Activated T-helper 2 cell treated with anti-CD3 and anti-CD28 coated beads, Interferon-gamma antibody, Interleukin-2, Interleukin-4, amounts not matched to agents 10 μg/mL and 5 μg/mL and 100 μg/mL, durations not matched to agents 14 hours and 24 hours and 36 hours (primary cell): ENCODE results near the gene ICOS. TPM values are rescaled to one million over a fixed set of nuclear protein-coding genes. Genes with fewer than 3 reads are reported as not detected.
"Not testable (repeated sequence)": the region's sequence is repeated elsewhere in the genome, so short reads cannot be mapped to it uniquely, and the experiment has no call there.

ENCODE experiments used
- DNase-seq: peaks from one replicate; pipeline ENCODE4 v3.0.0; 2021; ENCODE audit warnings: low spot score
- H3K27ac Mint-ChIP-seq: one replicate; pipeline ENCODE4 v1.8.0; 2021; ENCODE audit warnings: mixed read lengths
- H3K27me3 Mint-ChIP-seq: one replicate; pipeline ENCODE4 v1.8.0; 2021; ENCODE audit warnings: low read depth, mixed read lengths
- H3K36me3 Mint-ChIP-seq: one replicate; pipeline ENCODE4 v1.8.0; 2021; ENCODE audit warnings: low read depth, mixed read lengths
- H3K4me1 Mint-ChIP-seq: one replicate; pipeline ENCODE4 v1.8.0; 2021; ENCODE audit warnings: low read depth, mixed read lengths
- H3K4me3 Mint-ChIP-seq: one replicate; pipeline ENCODE4 v1.8.0; 2021; ENCODE audit warnings: low read depth, mild to moderate bottlenecking, moderate library complexity, mixed read lengths
- H3K9me3 Mint-ChIP-seq: one replicate; pipeline ENCODE4 v1.8.0; 2021; ENCODE audit warnings: mixed read lengths
- intact Hi-C: fragments of 100-400 bp; cut with micrococcal nuclease; formaldehyde crosslinking; loops from one replicate; pipeline ENCODE4 v1.15.1; 2023
- total RNA-seq: library from RNA; stranded (reverse); gene quantifications from 2 replicates; pipeline ENCODE4 v1.2.3, GENCODE V29; 2022

Gene ICOS
- total RNA-seq, 1 donor from 2014 or later: 76.2 TPM

DNA sequence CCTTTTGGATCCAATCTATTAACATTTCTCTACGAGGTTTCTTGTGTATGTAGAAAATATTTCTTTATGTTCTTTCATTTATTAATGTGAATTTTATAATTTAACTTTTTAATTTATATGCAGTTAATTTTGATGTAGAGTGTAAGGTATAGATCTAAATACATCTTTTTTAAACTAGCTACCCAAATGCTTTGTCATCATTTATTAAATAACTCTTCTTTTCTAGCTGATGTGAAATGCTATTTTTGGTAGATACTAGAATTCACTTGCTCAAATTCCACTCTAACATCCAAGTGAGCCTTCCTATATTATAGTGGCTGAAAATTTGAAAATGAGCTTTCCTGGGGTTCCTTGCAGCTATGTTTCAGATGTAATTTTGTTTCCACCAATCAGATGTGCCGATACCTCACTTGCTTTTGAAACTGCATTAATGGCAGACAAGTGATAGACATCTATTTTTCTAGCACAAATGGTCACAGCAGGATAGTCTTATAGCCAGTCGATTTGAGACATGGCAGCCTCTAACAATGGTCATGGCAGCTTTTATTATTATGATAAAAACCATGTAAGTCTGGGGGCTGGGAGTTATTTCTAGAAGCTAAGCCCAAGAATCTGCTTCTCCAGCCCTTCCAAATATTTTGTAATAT lies 10.9 kb upstream of the ICOS start:
- Mint-ChIP-seq H3K27me3 (peaks cover 6% of the 10 kb centered on the region), H3K9me3 (no peaks in the 10 kb centered on the region), H3K36me3 (no peaks in the 10 kb centered on the region), H3K27ac (no peak overlapping the region), H3K4me3 (no peak overlapping the region), H3K4me1 (peaks cover 9% of the 10 kb centered on the region)
- DNase-seq: no peak
- intact Hi-C loops: no loop called here

DNA sequence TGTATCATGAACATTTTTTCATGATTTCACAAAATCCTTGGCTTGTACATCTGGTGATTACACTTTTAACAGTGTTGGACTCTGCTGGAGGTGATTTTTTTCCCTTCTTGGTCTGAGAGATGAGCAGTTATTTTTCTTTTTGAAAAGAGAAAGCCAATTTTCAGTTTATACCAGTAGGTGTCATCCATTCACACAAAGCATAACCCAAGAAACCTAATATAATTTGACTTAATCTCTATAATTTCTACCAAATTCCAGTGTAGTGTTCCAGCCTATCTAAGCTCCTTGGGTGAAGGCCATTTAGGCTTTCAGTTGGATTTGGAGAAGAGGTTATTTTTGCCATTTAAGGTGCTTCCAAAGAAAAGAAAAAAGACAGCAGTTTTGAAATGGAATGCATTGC lies 7.7 kb upstream of the ICOS start:
- no peak for DNase-seq
- H3K4me1 Mint-ChIP-seq: peaks cover 28% of the 10 kb centered on the region
- peaks cover 10% of the 10 kb centered on the region for H3K36me3 Mint-ChIP-seq
- peaks cover 11% of the 10 kb centered on the region for H3K9me3 Mint-ChIP-seq
- H3K27ac Mint-ChIP-seq: no peak overlapping the region
- H3K27me3 Mint-ChIP-seq: peaks cover 4% of the 10 kb centered on the region
- H3K4me3 Mint-ChIP-seq: no peak overlapping the region
- intact Hi-C loops: no loop called here

DNA sequence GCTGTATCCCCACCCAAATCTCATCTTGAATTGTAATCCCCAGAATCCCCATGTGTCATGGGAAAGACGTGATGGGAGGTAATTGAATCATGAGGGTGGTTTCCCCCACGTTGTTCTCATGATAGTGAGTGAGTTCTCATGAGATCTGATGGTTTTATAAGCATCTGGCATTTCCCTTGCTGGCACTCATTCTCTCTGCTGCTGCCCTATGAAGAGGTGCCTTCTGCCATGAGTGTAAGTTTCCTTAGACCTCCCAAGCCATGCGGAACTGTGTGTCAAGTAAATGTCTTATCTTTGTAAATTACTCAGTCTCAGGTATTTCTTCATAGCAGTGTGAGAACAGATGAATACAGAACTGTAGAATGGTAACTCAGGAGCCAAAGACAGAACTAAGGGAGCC lies 5.3 kb upstream of the ICOS start:
- DNase-seq, H3K27me3 Mint-ChIP-seq, H3K36me3 Mint-ChIP-seq: not testable (repeated sequence)
- H3K4me3 Mint-ChIP-seq: peak overlapping the region; percentile 30
- peak overlapping the region; percentile 61 for H3K27ac Mint-ChIP-seq
- intact Hi-C loops: loop anchor here (1.0 to 10.0 kb wide), 2 partner anchors 37 to 814 kb away; no protein-coding TSS in a partner anchor
- peaks cover 46% of the 10 kb centered on the region for H3K4me1 Mint-ChIP-seq
- H3K9me3 Mint-ChIP-seq: peaks cover 11% of the 10 kb centered on the region

DNA sequence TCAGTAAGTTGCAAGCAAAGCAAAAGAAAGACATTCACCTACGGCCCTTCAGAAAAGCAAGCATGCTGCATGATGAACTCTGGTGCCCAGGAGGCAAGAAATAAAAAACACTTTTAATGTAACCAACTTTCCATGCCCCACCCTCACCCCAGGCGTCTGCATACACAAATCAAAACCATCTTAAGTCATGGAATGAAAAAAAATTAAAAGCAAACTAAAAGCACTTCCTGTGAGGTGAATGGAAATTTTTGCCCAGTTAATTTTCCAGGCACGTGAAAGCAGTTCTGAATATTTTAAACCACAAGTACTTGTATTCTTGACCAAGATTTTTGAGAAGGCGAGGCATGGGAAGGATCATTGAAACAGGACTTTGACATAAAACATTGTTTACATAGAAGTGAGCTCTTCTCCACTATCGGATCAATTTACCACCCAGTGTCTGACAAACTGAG lies 2.5 kb upstream of the ICOS start:
- intact Hi-C loops: loop anchor here (1.0 to 10.0 kb wide), 10 partner anchors 17 to 811 kb away; no protein-coding TSS in a partner anchor
- peaks cover 11% of the 10 kb centered on the region for H3K9me3 Mint-ChIP-seq
- peaks cover 44% of the 10 kb centered on the region for H3K4me1 Mint-ChIP-seq
- H3K4me3 Mint-ChIP-seq: peak overlapping the region; percentile 61
- H3K36me3 Mint-ChIP-seq: peaks cover 33% of the 10 kb centered on the region
- H3K27me3 Mint-ChIP-seq: no peaks in the 10 kb centered on the region
- H3K27ac Mint-ChIP-seq: peak overlapping the region; percentile 87
- peak; percentile 59 for DNase-seq

DNA sequence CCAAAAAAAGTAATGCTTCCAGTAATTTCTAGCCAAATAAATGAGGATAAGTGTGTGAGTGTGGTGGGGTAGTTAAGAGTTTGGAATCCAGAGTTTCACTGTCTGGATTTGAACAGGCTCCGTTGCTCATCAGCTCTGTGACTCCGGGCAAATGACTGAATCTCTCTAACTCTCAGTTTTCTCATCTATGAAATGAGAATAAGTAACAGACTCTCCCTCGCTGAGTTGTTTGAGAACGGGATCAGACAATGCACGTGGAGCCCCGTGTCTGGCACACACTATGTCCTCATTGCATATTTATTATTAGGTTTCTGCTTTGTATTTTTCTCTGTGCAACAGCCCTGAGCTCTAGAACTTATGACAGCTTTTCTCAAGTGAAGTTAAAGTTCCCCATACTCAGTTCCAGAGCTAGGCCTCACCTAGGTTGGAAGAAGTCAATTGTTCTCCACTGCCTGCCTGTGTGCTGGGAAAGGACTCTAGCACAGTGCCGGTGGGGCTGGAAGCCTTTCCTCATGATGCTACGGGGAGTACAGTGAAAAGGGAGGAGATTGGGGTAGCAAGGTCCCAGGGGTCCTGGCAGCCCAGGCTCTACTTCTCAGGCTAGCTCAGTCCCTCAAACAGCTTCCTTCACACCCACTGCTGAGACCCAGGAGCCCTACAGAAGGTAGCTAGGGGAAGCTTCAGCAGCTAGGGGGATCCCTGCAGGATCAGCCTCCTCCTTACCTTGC lies 1.7 kb upstream of the ICOS start:
- Mint-ChIP-seq H3K27me3 (no peaks in the 10 kb centered on the region), H3K4me1 (peaks cover 49% of the 10 kb centered on the region), H3K27ac (peak overlapping the region; percentile 87), H3K4me3 (peak overlapping the region; percentile 61), H3K36me3 (peaks cover 41% of the 10 kb centered on the region), H3K9me3 (peaks cover 11% of the 10 kb centered on the region)
- no peak for DNase-seq
- intact Hi-C loops: loop anchor here (1.0 to 10.0 kb wide), 12 partner anchors 16 to 810 kb away; partner anchors contain the start of gene CD28

DNA sequence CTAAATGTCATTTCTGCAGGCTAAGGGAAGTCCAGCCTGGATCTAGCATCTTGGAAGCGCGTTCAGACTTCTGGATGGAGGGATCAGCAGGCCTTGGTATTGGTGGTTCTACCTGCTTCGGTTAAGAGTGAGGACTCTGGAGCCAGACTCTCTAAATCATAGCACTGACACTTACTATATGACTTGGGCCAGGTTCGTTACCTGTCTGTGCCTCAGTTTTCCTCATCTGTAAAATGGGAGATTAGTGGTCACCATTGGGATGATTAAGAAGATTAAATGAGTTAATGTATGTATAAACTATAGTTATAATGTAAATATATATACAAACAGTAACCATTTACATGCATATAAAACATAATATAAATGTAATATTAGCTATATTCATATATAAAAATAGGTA lies 995 bp upstream of the ICOS start:
- no peak for DNase-seq
- peaks cover 48% of the 10 kb centered on the region for H3K36me3 Mint-ChIP-seq
- H3K9me3 Mint-ChIP-seq: peaks cover 11% of the 10 kb centered on the region
- H3K4me1 Mint-ChIP-seq: peaks cover 52% of the 10 kb centered on the region
- no peak overlapping the region for H3K4me3 Mint-ChIP-seq
- no peak overlapping the region for H3K27ac Mint-ChIP-seq
- intact Hi-C loops: loop anchor here (5.0 to 10.0 kb wide), 3 partner anchors 203 to 809 kb away; partner anchors contain the start of gene CD28
- no peaks in the 10 kb centered on the region for H3K27me3 Mint-ChIP-seq

DNA sequence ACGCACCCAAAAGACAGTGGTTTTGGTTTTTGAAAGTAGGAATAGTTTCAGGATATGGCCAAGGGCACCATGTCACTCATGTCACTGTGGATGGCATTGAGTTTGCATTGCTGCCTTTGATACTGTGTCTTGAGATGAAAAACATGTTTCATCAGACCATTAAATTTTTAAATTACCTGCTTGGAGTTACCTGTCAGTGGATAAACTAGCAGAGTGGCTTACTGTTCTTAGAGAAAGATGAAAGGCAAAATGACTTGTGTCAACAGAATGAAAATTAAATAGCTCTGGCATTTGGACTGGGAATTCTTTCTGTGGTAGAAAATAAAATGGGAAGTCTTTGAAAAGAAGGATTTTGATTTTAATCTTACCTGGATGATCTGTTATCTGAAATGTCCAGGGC lies 386 bp downstream of the ICOS start:
- H3K27me3 Mint-ChIP-seq: no peaks in the 10 kb centered on the region
- H3K36me3 Mint-ChIP-seq: peaks cover 58% of the 10 kb centered on the region

DNA sequence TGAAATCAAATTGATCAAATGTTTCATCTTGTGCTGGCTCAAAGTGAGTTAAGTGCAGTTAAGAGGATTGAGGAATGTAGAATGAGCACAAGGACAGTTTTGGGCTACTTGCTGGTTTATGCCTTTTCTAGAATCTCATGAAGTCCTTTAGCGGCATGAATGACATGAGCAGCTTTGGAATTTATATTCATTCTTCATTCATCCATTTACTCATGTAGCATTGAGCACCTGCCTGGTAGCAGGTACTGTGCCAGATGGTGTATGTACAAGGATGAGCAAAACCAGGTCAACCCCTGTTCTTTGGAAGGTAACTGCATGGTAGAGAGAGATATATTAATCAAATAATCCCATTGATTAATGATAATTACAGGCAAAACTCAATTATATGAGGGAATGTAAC lies 1.2 kb downstream of the ICOS start:
- intact Hi-C loops: loop anchor here (5.0 to 10.0 kb wide), 3 partner anchors 205 to 807 kb away; partner anchors contain the start of gene CD28
- peaks cover 64% of the 10 kb centered on the region for H3K36me3 Mint-ChIP-seq

More for the DNA sequence above, 386 bp downstream of the ICOS start:
- H3K9me3 Mint-ChIP-seq: peaks cover 4% of the 10 kb centered on the region
- H3K27ac Mint-ChIP-seq: peak overlapping the region; percentile 80
- peaks cover 50% of the 10 kb centered on the region for H3K4me1 Mint-ChIP-seq
- H3K4me3 Mint-ChIP-seq: peak overlapping the region; percentile 98
- DNase-seq: no peak
- intact Hi-C loops: loop anchor here (5.0 to 10.0 kb wide), 3 partner anchors 205 to 808 kb away; partner anchors contain the start of gene CD28

DNA sequence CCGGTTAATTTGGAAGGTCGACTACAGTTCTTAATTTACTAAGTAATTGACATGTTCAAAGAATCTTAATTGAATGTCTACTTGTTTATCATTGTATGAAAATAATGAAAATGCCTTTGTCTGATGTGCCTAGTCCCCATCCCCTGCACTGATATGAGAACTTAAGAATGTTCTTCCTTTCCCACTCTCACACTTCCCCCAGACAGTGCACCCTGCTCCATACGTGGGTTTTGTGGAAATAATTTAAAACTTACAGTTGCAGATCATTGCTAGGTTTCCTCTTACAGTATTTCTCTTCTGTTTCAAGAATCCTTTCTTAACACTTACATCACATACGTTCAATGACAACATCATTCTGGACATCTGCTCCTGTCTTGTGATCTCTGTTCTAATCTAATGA lies 3.5 kb downstream of the ICOS start:
- intact Hi-C loops: loop anchor here (2.0 kb wide), 1 partner anchor 59 kb away; no protein-coding TSS in a partner anchor
- Mint-ChIP-seq H3K4me1 (peaks cover 52% of the 10 kb centered on the region), H3K9me3 (no peaks in the 10 kb centered on the region), H3K27me3 (no peaks in the 10 kb centered on the region), H3K27ac (peak overlapping the region; percentile 90), H3K36me3 (peaks cover 81% of the 10 kb centered on the region), H3K4me3 (peak overlapping the region; percentile 98)
- DNase-seq: no peak

More for the DNA sequence above, 1.2 kb downstream of the ICOS start:
- DNase-seq: no peak
- Mint-ChIP-seq H3K4me3 (peak overlapping the region; percentile 98), H3K9me3 (peaks cover 4% of the 10 kb centered on the region), H3K27ac (peak overlapping the region; percentile 90), H3K27me3 (no peaks in the 10 kb centered on the region), H3K4me1 (peaks cover 54% of the 10 kb centered on the region)

DNA sequence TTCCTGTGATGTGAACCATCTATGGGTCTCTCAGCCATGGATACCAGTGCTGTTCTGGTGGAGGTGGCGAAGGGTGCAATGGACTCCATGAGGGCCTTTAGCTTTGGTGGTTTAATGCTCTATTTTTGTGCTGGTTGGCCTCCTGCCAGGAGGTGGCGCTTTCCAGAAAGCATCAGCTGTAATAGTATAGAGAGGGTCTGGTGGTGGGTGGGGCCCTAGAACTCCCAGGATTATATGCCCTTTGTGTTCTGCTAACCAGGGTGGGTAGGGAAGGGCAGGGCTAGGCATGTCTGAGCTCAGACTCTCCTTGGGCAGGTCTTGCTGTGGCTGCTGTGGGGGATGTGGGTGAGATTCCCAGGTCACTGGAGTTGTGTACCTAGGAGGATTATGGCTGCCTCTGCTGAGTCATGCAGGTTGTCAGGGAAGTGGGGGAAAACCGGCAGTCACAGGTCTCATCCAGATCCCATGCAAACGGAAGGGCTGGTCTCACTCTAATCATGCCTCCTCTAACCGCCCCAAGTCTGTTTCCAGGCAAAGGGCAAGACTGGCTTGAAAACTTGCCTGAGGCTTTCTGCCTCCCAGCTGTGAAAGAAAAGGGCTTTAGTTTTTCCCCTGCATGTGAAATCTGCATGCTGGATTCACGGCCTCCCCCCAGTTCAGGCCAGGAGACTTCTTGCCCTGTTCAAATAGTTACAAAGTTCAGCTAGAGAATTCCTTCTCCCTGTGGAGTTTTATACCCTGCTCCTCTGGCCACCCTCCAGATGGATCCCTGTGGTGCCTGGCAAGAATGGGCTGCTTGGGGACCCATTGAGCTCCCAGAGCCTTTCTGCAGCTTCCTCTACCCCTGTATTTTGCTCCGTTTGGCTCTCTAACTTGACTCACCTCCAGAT lies 7.2 kb downstream of the ICOS start:
- H3K27me3 Mint-ChIP-seq, DNase-seq, H3K9me3 Mint-ChIP-seq, intact Hi-C loops: not testable (repeated sequence)
- H3K36me3 Mint-ChIP-seq: peaks cover 91% of the 10 kb centered on the region
- peak overlapping the region; percentile 44 for H3K27ac Mint-ChIP-seq
- peaks cover 73% of the 10 kb centered on the region for H3K4me1 Mint-ChIP-seq
- H3K4me3 Mint-ChIP-seq: peak overlapping the region; percentile 70

DNA sequence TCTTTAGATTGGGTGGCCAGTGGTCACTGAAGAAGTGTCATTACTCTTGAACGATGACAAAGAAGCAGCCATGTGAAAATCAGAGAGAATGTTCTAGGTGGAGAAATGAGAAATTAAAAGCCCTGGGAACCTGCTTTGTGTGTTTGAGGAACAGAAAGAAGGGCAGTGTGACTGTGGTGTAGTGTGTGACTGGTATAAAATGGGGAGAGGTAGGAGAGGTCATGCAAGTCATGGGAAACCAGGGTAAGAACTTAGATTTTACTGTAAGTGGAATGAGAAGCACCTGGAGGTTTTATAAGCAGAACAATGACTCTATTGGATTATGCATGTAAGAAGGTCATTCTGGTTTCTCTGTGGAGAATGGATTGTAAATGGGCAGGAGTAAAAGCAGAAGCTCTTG lies 12.2 kb downstream of the ICOS start:
- H3K27me3 Mint-ChIP-seq: no peaks in the 10 kb centered on the region
- DNase-seq: no peak
- H3K9me3 Mint-ChIP-seq: no peaks in the 10 kb centered on the region
- peak overlapping the region; percentile 31 for H3K4me3 Mint-ChIP-seq
- H3K4me1 Mint-ChIP-seq: peaks cover 82% of the 10 kb centered on the region
- peaks cover 67% of the 10 kb centered on the region for H3K36me3 Mint-ChIP-seq
- H3K27ac Mint-ChIP-seq: peak overlapping the region; percentile 42
- intact Hi-C loops: loop anchor here (2.0 kb wide), 1 partner anchor 24 kb away; no protein-coding TSS in a partner anchor

DNA sequence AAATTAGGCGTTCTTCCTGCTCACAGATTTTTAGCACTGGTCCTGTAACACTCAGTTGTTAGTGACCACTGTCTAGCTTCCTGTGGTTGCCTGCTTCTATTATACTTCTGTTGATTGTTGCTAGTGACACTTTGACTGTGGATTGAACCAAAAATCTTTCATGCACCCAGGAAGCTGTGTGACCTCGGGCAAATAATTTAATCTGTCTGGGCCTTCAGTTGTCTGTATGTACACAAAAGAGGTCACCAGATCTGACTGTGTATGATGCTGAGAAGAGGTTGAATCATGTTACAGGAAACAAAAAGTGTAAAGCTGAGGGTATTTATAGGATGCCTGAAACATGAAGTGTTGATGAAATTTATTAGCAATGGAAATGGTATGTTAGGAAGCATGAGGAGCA lies 12.7 kb downstream of the ICOS start:
- no peak for DNase-seq
- peaks cover 67% of the 10 kb centered on the region for H3K36me3 Mint-ChIP-seq
- H3K27me3 Mint-ChIP-seq: no peaks in the 10 kb centered on the region
- intact Hi-C loops: loop anchor here (2.0 kb wide), 1 partner anchor 24 kb away; no protein-coding TSS in a partner anchor
- H3K27ac Mint-ChIP-seq: peak overlapping the region; percentile 47
- H3K4me1 Mint-ChIP-seq: peaks cover 81% of the 10 kb centered on the region
- H3K4me3 Mint-ChIP-seq: peak overlapping the region; percentile 23
- no peaks in the 10 kb centered on the region for H3K9me3 Mint-ChIP-seq
